ENCODE measurements around the gene BNIP3. TPM values are rescaled to one million over a fixed set of nuclear protein-coding genes. Genes with fewer than 3 reads are reported as not detected.

The BNIP3 gene
- total and polyA plus RNA-seq, 2 of the 13 experiments (the other 11 are each of a cell fraction or from before 2014, with no cell fraction given) = 73.7 to 223 TPM

GRCh38 chr10:131998845-131999681 lies 17.3 kb upstream of the BNIP3 start (continued):
- TF ChIP-seq SATB2 (CRISPR knock-in tag; IDR thresholded peaks at IDR 0.05) (no peak), ZNF740 (CRISPR knock-in tag; IDR thresholded peaks at IDR 0.05) (no peak), ZNF691 (CRISPR knock-in tag; IDR thresholded peaks at IDR 0.05; ENCODE audit: borderline replicate concordance, low read depth) (0 out of 2 replicates have a peak, but pooled peaks have one; percentile 37), EZH2 (conservative IDR thresholded peaks at IDR 0.05; ENCODE audit: low read depth, low read length) (no peak), SOX13 (IDR thresholded peaks at IDR 0.05) (no peak), SOX13 (CRISPR knock-in tag; conservative IDR thresholded peaks at IDR 0.05 in 1 of 2, IDR thresholded peaks at IDR 0.05 in 1 of 2) (no peak), KLF12 (CRISPR knock-in tag; IDR thresholded peaks at IDR 0.05; ENCODE audit: borderline replicate concordance) (no peak), RERE (CRISPR knock-in tag; IDR thresholded peaks at IDR 0.05; ENCODE audit: low read depth) (no peak), ZNF792 (CRISPR knock-in tag; IDR thresholded peaks at IDR 0.05) (0 out of 2 replicates have a peak, but pooled peaks have one; percentile 1), IKZF5 (CRISPR knock-in tag; IDR thresholded peaks at IDR 0.05) (0 out of 2 replicates have a peak, but pooled peaks have one; percentile 6), CEBPG (CRISPR knock-in tag; IDR thresholded peaks at IDR 0.05) (peak; percentile 69), ZNF724P (CRISPR knock-in tag; IDR thresholded peaks at IDR 0.05; ENCODE audit: borderline replicate concordance) (0 out of 2 replicates have a peak, but pooled peaks have one; percentile 18), JUNB (CRISPR knock-in tag; IDR thresholded peaks at IDR 0.05; ENCODE audit: borderline replicate concordance) (no peak), ZNF414 (CRISPR knock-in tag; IDR thresholded peaks at IDR 0.05) (no peak), DNMT3B (CRISPR knock-in tag; conservative IDR thresholded peaks at IDR 0.05) (no peak), ZNF644 (CRISPR knock-in tag; IDR thresholded peaks at IDR 0.05; ENCODE audit: low read depth) (0 out of 2 replicates have a peak, but pooled peaks have one; percentile 5), ZFAT (CRISPR knock-in tag; conservative IDR thresholded peaks at IDR 0.05) (no peak), SP2 (CRISPR knock-in tag; IDR thresholded peaks at IDR 0.05) (0 out of 2 replicates have a peak, but pooled peaks have one; percentile 21), IRF1 (CRISPR knock-in tag; IDR thresholded peaks at IDR 0.05; ENCODE audit: low read depth) (no peak), SIX1 (CRISPR knock-in tag; IDR thresholded peaks at IDR 0.05; ENCODE audit: borderline replicate concordance) (no peak)

Measured in HepG2 (cell line).